ENCODE results near the gene TNFRSF12A. TPM values are rescaled to one million over a fixed set of nuclear protein-coding genes. Genes with fewer than 3 reads are reported as not detected.

Gene TNFRSF12A
- total and polyA plus RNA-seq, 2 of the 13 experiments (the other 11 are each of a cell fraction or from before 2014, with no cell fraction given): 61.9 to 66.0 TPM

- DNase-seq (ENCODE audit: low spot score) (no peak), FAIRE-seq (no peak), ATAC-seq (no peak)
- Histone ChIP-seq H3K27ac (ENCODE audit: extremely low read length, insufficient read depth, low read length) (no peak overlapping the region), H3K27me3 (ENCODE audit: control insufficient read depth in 1 of 2, insufficient read depth in 2 of 2, low read length in 2 of 2) (peaks cover 8 to 50% of the 10 kb centered on the region in 2 experiments), H4K20me1 (ENCODE audit: insufficient read depth, low read length) (no peaks in the 10 kb centered on the region), H3K36me3 (replicated peaks in 1 of 2; ENCODE audit: control insufficient read depth in 1 of 2, insufficient read depth in 2 of 2, low read length in 2 of 2) (no peaks in the 10 kb centered on the region), H3K4me1 (ENCODE audit: insufficient read depth, low read length) (peaks cover 2% of the 10 kb centered on the region; the same call in 1 of the 2 replicates), H3K4me3 (replicated peaks in 1 of 3; ENCODE audit: insufficient read depth in 1 of 3, low read depth in 2 of 3, low read length in 3 of 3) (no peak overlapping the region), H3K79me2 (ENCODE audit: insufficient read depth, low read length) (no peaks in the 10 kb centered on the region), H3K9me3 (ENCODE audit: low read length) (no peaks in the 10 kb centered on the region), H2AFZ (ENCODE audit: low read length) (no peak overlapping the region), H3K4me2 (ENCODE audit: low read depth, low read length) (no peak overlapping the region), H3K9ac (ENCODE audit: insufficient read depth, low read depth, low read length) (no peak overlapping the region)
- intact Hi-C loops (cut with micrococcal nuclease; ENCODE audit: unreplicated experiment) (no loop called here), in situ Hi-C loops (cut with HindIII; ENCODE audit: extremely low pct_ligation_motif_present, low pct_unique_long_range_greater_than_20kb) (no loop called here)
- no TSS peak for BruUV-seq (replicated peaks)
- 57% methylated on average over 4 of the region's 4 CpGs for WGBS (ENCODE audit: low lambda C conversion rate)
- POLR2A ChIA-PET: no interaction called here
- CTCF ChIA-PET (ENCODE audit: low intra/inter-chr PET ratio, low total read pairs): no interaction called here
- TF ChIP-seq KDM2A (CRISPR knock-in tag; IDR thresholded peaks at IDR 0.05; ENCODE audit: borderline replicate concordance, low read depth) (no peak), AKNA (CRISPR knock-in tag; IDR thresholded peaks at IDR 0.05; ENCODE audit: borderline replicate concordance) (no peak), EEA1 (CRISPR knock-in tag; IDR thresholded peaks at IDR 0.05; ENCODE audit: borderline replicate concordance) (no peak), ZMAT5 (CRISPR knock-in tag; IDR thresholded peaks at IDR 0.05; ENCODE audit: borderline replicate concordance, low read depth) (no peak), HMG20B (CRISPR knock-in tag; conservative IDR thresholded peaks at IDR 0.05) (no peak), GABPA (IDR thresholded peaks at IDR 0.05; ENCODE audit: low read depth, low read length) (no peak), GABPA (CRISPR knock-in tag; IDR thresholded peaks at IDR 0.05; ENCODE audit: low read depth) (no peak), ZNF576 (CRISPR knock-in tag; IDR thresholded peaks at IDR 0.05) (no peak), PHF5A (CRISPR knock-in tag; IDR thresholded peaks at IDR 0.05; ENCODE audit: low read depth, unreplicated experiment) (no peak), SOX13 (IDR thresholded peaks at IDR 0.05) (no peak), SOX13 (CRISPR knock-in tag; conservative IDR thresholded peaks at IDR 0.05 in 1 of 2, IDR thresholded peaks at IDR 0.05 in 1 of 2) (no peak), STAT5B (CRISPR knock-in tag; IDR thresholded peaks at IDR 0.05) (no peak), ZNF180 (CRISPR knock-in tag; IDR thresholded peaks at IDR 0.05; ENCODE audit: borderline replicate concordance, low read depth) (no peak), ZNF33A (CRISPR knock-in tag; IDR thresholded peaks at IDR 0.05; ENCODE audit: borderline replicate concordance) (no peak), ZNF382 (CRISPR knock-in tag; IDR thresholded peaks at IDR 0.05; ENCODE audit: borderline replicate concordance) (no peak), FOSL1 (CRISPR knock-in tag; IDR thresholded peaks at IDR 0.05; ENCODE audit: borderline replicate concordance) (no peak), CBX2 (IDR thresholded peaks at IDR 0.05; ENCODE audit: low read depth, low read length) (no peak), CBX2 (CRISPR knock-in tag; IDR thresholded peaks at IDR 0.05; ENCODE audit: low read depth) (no peak), KLF16 (CRISPR knock-in tag; IDR thresholded peaks at IDR 0.05) (no peak), GABPB1 (CRISPR knock-in tag; IDR thresholded peaks at IDR 0.05) (no peak), ERF (CRISPR knock-in tag; IDR thresholded peaks at IDR 0.05) (no peak)
These were observed 30.8 kb downstream of the TNFRSF12A start for GRCh38 chr16:3051009-3051408.

All from HepG2 (cell line).